ENCODE data around the gene LRP1. TPM values are rescaled to one million over a fixed set of nuclear protein-coding genes. Genes with fewer than 3 reads are reported as not detected.

The LRP1 gene
- total RNA-seq, 1 donor from 2014 or later, result 708 TPM

DNA sequence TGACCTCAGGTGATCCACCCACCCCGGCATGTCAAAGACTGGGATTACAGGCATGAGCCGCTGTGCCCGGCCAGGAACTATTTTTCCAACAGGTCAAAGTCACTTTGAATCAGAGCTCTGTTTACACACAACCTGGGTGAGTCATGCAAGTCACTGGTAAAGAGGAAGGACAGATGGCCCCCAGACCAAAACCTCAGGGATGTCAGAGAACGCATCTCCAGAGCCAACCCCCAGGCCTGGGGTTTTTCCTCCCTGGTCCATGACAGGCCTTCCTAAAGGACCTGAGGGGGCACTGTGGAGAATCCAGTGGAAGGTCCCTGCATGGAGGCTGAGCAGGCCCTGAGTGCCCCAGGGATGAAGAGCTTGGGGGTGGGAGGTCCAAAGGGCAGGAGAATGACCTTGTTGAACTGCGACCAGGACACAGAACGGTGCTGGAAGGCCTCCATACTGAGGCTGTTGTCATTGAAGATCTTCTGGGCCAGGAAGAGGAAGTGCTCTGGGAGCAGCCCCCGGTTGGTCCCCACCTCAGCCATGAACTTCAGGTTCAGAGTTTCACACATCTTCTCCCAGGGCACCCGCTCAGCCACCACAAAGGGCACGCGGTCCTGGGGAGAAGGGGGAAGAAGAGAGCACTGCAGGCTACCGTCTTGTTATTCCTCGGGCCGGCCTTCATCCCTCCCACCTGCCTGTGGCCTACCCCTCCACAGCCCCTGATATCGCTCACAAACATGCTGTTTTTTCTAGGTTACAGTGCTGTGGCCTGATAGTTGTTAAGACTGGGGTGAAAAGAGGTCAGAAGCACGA is 26.2 kb upstream of the LRP1 start:
- no peaks in the 10 kb centered on the region for H3K9me3 ChIP-seq
- peaks cover 70 to 93% of the 10 kb centered on the region in 2 donors for H3K36me3 ChIP-seq
- TF ChIP-seq, protein P1, sequence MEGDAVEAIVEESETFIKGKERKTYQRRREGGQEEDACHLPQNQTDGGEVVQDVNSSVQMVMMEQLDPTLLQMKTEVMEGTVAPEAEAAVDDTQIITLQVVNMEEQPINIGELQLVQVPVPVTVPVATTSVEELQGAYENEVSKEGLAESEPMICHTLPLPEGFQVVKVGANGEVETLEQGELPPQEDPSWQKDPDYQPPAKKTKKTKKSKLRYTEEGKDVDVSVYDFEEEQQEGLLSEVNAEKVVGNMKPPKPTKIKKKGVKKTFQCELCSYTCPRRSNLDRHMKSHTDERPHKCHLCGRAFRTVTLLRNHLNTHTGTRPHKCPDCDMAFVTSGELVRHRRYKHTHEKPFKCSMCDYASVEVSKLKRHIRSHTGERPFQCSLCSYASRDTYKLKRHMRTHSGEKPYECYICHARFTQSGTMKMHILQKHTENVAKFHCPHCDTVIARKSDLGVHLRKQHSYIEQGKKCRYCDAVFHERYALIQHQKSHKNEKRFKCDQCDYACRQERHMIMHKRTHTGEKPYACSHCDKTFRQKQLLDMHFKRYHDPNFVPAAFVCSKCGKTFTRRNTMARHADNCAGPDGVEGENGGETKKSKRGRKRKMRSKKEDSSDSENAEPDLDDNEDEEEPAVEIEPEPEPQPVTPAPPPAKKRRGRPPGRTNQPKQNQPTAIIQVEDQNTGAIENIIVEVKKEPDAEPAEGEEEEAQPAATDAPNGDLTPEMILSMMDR (IDR thresholded peaks at IDR 0.05), result no peak
- no peak overlapping the region for H3K27ac ChIP-seq
- H3K27me3 ChIP-seq, result no peaks in the 10 kb centered on the region
- no peaks in the 10 kb centered on the region for H3K4me1 ChIP-seq
- intact Hi-C loops (cut with DNase I), result no loop called here
- peak in 1 of 2 donors; percentile 58 for DNase-seq (ENCODE audit: low spot score in 2 of 2)
- no peak overlapping the region for H3K4me3 ChIP-seq

- Histone ChIP-seq H3K36me3 (peaks cover 65 to 88% of the 10 kb centered on the region in 2 donors), H3K27me3 (no peaks in the 10 kb centered on the region), H3K4me3 (no peak overlapping the region), H3K4me1 (peaks cover 0 to 2% of the 10 kb centered on the region in 2 donors), H3K27ac (no peak overlapping the region), H3K9me3 (no peaks in the 10 kb centered on the region)
- no peak for DNase-seq (ENCODE audit: low spot score in 2 of 2)
- intact Hi-C loops (cut with DNase I), result no loop called here
- TF ChIP-seq, protein P1 (IDR thresholded peaks at IDR 0.05), result no peak
These were observed 24.4 kb upstream of the LRP1 start for GRCh38 chr12:57103856-57104255.

- Histone ChIP-seq H3K9me3 (no peaks in the 10 kb centered on the region), H3K27me3 (no peaks in the 10 kb centered on the region), H3K4me3 (no peak overlapping the region), H3K27ac (no peak overlapping the region), H3K4me1 (peaks cover under 1 to 8% of the 10 kb centered on the region in 2 donors), H3K36me3 (peaks cover 60 to 82% of the 10 kb centered on the region in 2 donors)
- DNase-seq (ENCODE audit: low spot score in 2 of 2), result no peak
- intact Hi-C loops (cut with DNase I), result no loop called here
- TF ChIP-seq, protein P1 (IDR thresholded peaks at IDR 0.05), result no peak
These were observed 23.9 kb upstream of the LRP1 start for GRCh38 chr12:57104292-57104910.

DNA sequence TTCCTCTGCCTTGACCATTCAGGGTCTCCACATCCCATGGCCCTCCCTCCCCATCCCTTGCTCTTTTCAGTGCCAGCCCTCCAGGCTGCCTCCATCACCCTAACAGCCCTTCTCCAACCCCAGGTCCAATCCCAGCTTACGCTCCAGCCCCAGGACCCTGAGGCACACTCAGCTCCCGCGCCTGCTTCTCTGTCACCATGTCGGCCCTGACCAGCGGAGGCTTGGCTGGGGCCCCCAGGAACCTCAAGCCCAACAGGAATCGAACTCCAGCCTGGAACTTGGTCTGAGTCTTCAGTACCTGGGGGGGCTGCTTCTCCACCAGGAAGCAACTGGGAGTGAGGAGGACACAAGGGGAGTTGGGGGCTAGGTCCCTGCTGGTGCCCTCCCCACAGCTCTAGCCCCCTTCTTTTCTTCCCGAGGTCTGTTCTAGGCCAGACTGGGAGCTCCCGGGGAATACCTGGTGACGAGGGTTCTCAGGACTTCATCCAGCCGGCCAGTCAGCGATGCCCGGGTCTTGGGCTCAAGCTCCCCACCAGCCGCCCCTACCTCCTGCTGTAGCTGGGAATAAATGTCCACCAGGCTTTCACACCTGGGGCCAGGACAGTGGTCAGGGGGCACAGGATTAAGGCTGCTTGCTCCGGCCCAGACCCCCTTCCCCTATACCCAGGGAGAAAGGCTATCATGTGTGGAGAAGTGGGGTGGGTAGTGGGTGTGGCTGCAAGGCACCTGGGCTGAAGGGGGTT is 23.1 kb upstream of the LRP1 start:
- Histone ChIP-seq H3K4me1 (peaks cover 4 to 12% of the 10 kb centered on the region in 2 donors), H3K27ac (no peak overlapping the region), H3K36me3 (peaks cover 54 to 75% of the 10 kb centered on the region in 2 donors), H3K27me3 (no peaks in the 10 kb centered on the region), H3K9me3 (no peaks in the 10 kb centered on the region), H3K4me3 (no peak overlapping the region)
- intact Hi-C loops (cut with DNase I), result no loop called here
- DNase-seq (ENCODE audit: low spot score in 2 of 2), result peak in 1 of 2 donors; percentile 59
- TF ChIP-seq, protein P1 (IDR thresholded peaks at IDR 0.05), result no peak

DNA sequence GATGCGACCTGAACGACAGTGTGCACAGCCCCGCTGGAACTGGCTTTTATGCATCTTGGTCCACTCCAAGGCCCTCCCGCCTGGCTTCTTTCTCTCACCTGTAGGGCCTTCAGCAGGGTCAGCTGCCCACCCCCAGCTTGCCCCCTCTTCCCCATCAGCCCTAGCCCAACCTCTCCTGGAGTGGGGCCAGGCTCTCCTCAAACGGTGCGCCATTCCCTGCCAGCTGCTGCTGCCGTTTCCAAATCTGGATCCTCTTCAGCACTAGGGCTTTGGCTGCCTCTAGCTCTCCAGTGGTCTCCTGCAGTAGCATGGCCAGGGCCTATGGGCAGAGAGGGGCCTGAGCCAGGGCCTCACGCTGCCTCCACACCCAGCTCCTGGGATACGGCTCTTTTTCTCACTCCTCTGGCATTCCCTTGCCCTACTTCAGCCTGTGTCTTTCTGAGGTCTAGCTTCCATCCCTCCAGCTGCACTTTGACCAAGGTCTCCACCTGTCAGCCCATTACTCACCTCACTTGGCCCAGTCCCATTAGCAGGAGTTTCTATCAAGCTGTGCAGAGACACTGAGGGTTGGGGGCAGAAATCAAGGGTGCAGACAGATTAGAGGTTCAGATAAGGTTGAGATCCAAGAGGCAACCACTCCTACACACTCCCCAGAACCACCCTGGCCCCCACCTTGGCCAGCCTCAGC is 22.1 kb upstream of the LRP1 start:
- peaks cover 51 to 67% of the 10 kb centered on the region in 2 donors for H3K36me3 ChIP-seq
- H3K27ac ChIP-seq, result peak overlapping the region in 1 of 2 donors; percentile 29
- TF ChIP-seq, protein P1 (IDR thresholded peaks at IDR 0.05), result no peak
- H3K9me3 ChIP-seq, result no peaks in the 10 kb centered on the region
- DNase-seq (ENCODE audit: low spot score in 2 of 2), result peak in 1 of 2 donors; percentile 50
- intact Hi-C loops (cut with DNase I), result no loop called here
- no peak overlapping the region for H3K4me3 ChIP-seq
- H3K27me3 ChIP-seq, result no peaks in the 10 kb centered on the region
- H3K4me1 ChIP-seq, result peaks cover 4 to 12% of the 10 kb centered on the region in 2 donors
